Measurements from ENCODE around the gene METTL4.

The METTL4 gene

DNA sequence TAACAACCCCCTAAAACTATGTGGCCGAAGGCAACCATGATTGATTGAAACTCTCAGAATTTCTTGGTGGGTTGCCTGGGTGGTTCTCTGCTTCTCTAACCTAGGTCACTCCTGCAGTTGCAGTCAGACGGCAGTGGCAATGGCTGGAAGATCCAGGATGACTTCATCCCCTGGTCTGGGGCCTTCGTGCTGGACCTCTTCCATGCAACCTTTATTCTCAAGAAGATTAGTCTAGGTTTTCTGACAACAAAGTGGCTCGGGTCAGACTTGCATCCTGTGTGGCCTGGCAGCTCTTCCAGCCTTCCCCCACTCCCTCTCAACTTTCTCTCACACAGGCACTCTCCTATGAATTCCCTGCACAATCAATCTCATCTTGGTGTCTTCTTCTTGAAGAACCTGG is 76.4 kb downstream of the METTL4 start:
- H3K4me1 ChIP-seq (ENCODE audit: insufficient read depth, low read length): no peaks in the 10 kb centered on the region
- no peak overlapping the region for H3K9ac ChIP-seq (ENCODE audit: low read length)
- no peaks in the 10 kb centered on the region for H3K9me3 ChIP-seq (ENCODE audit: low read length)
- H3K36me3 ChIP-seq (ENCODE audit: insufficient read depth, low read length): no peaks in the 10 kb centered on the region
- H3K27ac ChIP-seq (ENCODE audit: low read depth, low read length): no peak overlapping the region
- H3K27me3 ChIP-seq (ENCODE audit: control insufficient read depth in 1 of 2, insufficient read depth in 2 of 2, low read length in 2 of 2): no peaks in the 10 kb centered on the region
- H3K4me3 ChIP-seq (ENCODE audit: low read depth in 1 of 2, low read length in 2 of 2): no peak overlapping the region

All from muscle layer of colon (tissue), 2 donors.